Hepatocyte (in vitro differentiated cells): ENCODE measurements around the gene DAAM2. TPM values are rescaled to one million over a fixed set of nuclear protein-coding genes. Genes with fewer than 3 reads are reported as not detected.

Source experiments
- DNase-seq: peaks from one replicate; pipeline ENCODE4 v3.0.0-alpha.2; 2016; ENCODE audit warnings: low spot score
- H2AFZ ChIP-seq: fragments of 200-600 bp; sonication (generic); 2 replicates; pipeline ENCODE4 v1.6.0; 2016; ENCODE audit warnings: antibody characterized with exemption, mild to moderate bottlenecking
- H3K27ac ChIP-seq: fragments of 200-600 bp; sonication (generic); 2 replicates; pipeline ENCODE4 v1.5.1; 2016; ENCODE audit warnings: mild to moderate bottlenecking
- H3K27me3 ChIP-seq: fragments of 200-600 bp; sonication (generic); 2 replicates; pipeline ENCODE4 v1.6.1; 2016
- H3K36me3 ChIP-seq: fragments of 200-600 bp; sonication (generic); replicated peaks from 2 replicates; pipeline ENCODE4 v1.5.1; 2016; ENCODE audit warnings: low read depth; ENCODE audit not compliant: insufficient read depth
- H3K4me1 ChIP-seq: fragments of 200-600 bp; sonication (generic); 2 replicates; pipeline ENCODE4 v1.5.1; 2016; ENCODE audit warnings: mild to moderate bottlenecking, moderate library complexity; ENCODE audit not compliant: insufficient read depth
- H3K4me2 ChIP-seq: fragments of 200-600 bp; sonication (generic); 2 replicates; pipeline ENCODE4 v1.6.0; 2016
- H3K4me3 ChIP-seq: fragments of 200-600 bp; sonication (generic); 2 replicates; pipeline ENCODE4 v1.5.1; 2016; ENCODE audit warnings: mild to moderate bottlenecking
- H3K79me2 ChIP-seq: fragments of 200-600 bp; sonication (generic); 2 replicates; pipeline ENCODE4 v1.6.0; 2017; ENCODE audit warnings: mild to moderate bottlenecking
- H3K9me2 ChIP-seq: fragments of 200-600 bp; sonication (generic); replicated peaks from 2 replicates; pipeline ENCODE4 v1.6.0; 2017; ENCODE audit warnings: mild to moderate bottlenecking; ENCODE audit not compliant: insufficient read depth
- H3K9me3 ChIP-seq: fragments of 200-600 bp; sonication (generic); 2 replicates; pipeline ENCODE4 v1.5.1; 2016; ENCODE audit warnings: low read depth, mild to moderate bottlenecking
- H4K20me1 ChIP-seq: fragments of 200-600 bp; sonication (generic); 2 replicates; pipeline ENCODE4 v1.6.0; 2016; ENCODE audit warnings: mild to moderate bottlenecking; ENCODE audit not compliant: insufficient read depth, poor library complexity, severe bottlenecking
- CTCF ChIP-seq: fragments of 200-600 bp; sonication (generic); IDR thresholded peaks from 2 replicates; pipeline ENCODE4 v1.5.1; 2016; ENCODE audit warnings: antibody characterized with exemption, mild to moderate bottlenecking; ENCODE audit not compliant: poor library complexity
- EZH2 ChIP-seq: fragments of 200-600 bp; sonication (generic); IDR thresholded peaks from 2 replicates; pipeline ENCODE4 v1.6.1; 2016; ENCODE audit warnings: antibody characterized with exemption, mild to moderate bottlenecking, borderline replicate concordance
- EZH2phosphoT487 ChIP-seq: fragments of 200-600 bp; sonication (generic); IDR thresholded peaks from one replicate; pipeline ENCODE4 v1.6.1; 2018; ENCODE audit warnings: antibody characterized with exemption, mild to moderate bottlenecking, low read depth, moderate library complexity; ENCODE audit not compliant: unreplicated experiment, severe bottlenecking
- WGBS: methylation state at CpG from one replicate; pipeline ENCODE4 v1.1.6; 2016; ENCODE audit warnings: low lambda C conversion rate; ENCODE audit errors: missing lambda C conversion rate; 5-methylcytosine and 5-hydroxymethylcytosine counted together
- polyA plus RNA-seq: library from polyadenylated mRNA; unstranded; fragments of >200 nt; fragmentation: Nextera tagmentation; extraction: Ambion mirVana; gene quantifications from 2 replicates; pipeline ENCODE4 v1.2.1, GENCODE V29; 2016
- total RNA-seq: library from RNA; depleted of rRNA; stranded (reverse); fragments of >200 nt; gene quantifications from 2 replicates; pipeline ENCODE4 v1.2.3, GENCODE V29; 2014

DAAM2 gene
- total and polyA plus RNA-seq, 2 experiments from 2014 or later = 11.7 to 15.1 TPM

GRCh38 chr6:39925191-39925930, 133.2 kb downstream of the DAAM2 start:
- Histone ChIP-seq H3K4me2 (no peak overlapping the region), H3K36me3 (no peaks in the 10 kb centered on the region), H3K27ac (no peak overlapping the region), H3K27me3 (no peaks in the 10 kb centered on the region), H4K20me1 (no peaks in the 10 kb centered on the region), H3K4me3 (no peak overlapping the region), H3K9me3 (no peaks in the 10 kb centered on the region), H3K4me1 (peaks cover 3% of the 10 kb centered on the region), H2AFZ (no peak overlapping the region), H3K9me2 (no peaks in the 10 kb centered on the region), H3K79me2 (no peaks in the 10 kb centered on the region)
- WGBS = 97% methylated on average over 22 of the region's 22 CpGs
- no peak for DNase-seq
- TF ChIP-seq CTCF (no peak), EZH2phosphoT487 (no peak), EZH2 (no peak)

GRCh38 chr6:39925931-39926290, 133.7 kb downstream of the DAAM2 start:
- Histone ChIP-seq H3K9me2 (no peaks in the 10 kb centered on the region), H3K27me3 (no peaks in the 10 kb centered on the region), H2AFZ (no peak overlapping the region), H3K4me3 (no peak overlapping the region), H3K79me2 (no peaks in the 10 kb centered on the region), H4K20me1 (no peaks in the 10 kb centered on the region), H3K36me3 (no peaks in the 10 kb centered on the region), H3K9me3 (no peaks in the 10 kb centered on the region), H3K4me1 (no peaks in the 10 kb centered on the region), H3K4me2 (no peak overlapping the region), H3K27ac (no peak overlapping the region)
- 98% methylated on average over 3 of the region's 3 CpGs for WGBS
- TF ChIP-seq EZH2phosphoT487 (no peak), CTCF (no peak), EZH2 (no peak)
- DNase-seq = no peak

- Histone ChIP-seq H4K20me1 (no peaks in the 10 kb centered on the region), H3K27me3 (no peaks in the 10 kb centered on the region), H3K4me2 (no peak overlapping the region), H3K4me3 (no peak overlapping the region), H3K27ac (no peak overlapping the region), H3K36me3 (no peaks in the 10 kb centered on the region), H2AFZ (no peak overlapping the region), H3K79me2 (no peaks in the 10 kb centered on the region), H3K4me1 (no peaks in the 10 kb centered on the region), H3K9me3 (no peaks in the 10 kb centered on the region), H3K9me2 (no peaks in the 10 kb centered on the region)
- no peak for DNase-seq
- TF ChIP-seq EZH2 = no peak
- no peak for TF ChIP-seq CTCF
- no peak for TF ChIP-seq EZH2phosphoT487
- WGBS = 86% methylated on average over 3 of the region's 3 CpGs
Observed at GRCh38 chr6:39926668-39927067, 134.5 kb downstream of the DAAM2 start.

- H3K27me3 ChIP-seq = no peaks in the 10 kb centered on the region
- H3K36me3 ChIP-seq = no peaks in the 10 kb centered on the region
- no peaks in the 10 kb centered on the region for H3K9me3 ChIP-seq
- DNase-seq = no peak
- no peak overlapping the region for H3K4me3 ChIP-seq
- no peaks in the 10 kb centered on the region for H3K9me2 ChIP-seq
- H3K4me2 ChIP-seq = no peak overlapping the region
- no peak overlapping the region for H2AFZ ChIP-seq
- TF ChIP-seq EZH2phosphoT487 (no peak), CTCF (no peak), EZH2 (no peak)
- no peak overlapping the region for H3K27ac ChIP-seq
- WGBS = 95% methylated on average over 11 of the region's 11 CpGs
- no peaks in the 10 kb centered on the region for H3K4me1 ChIP-seq
- H4K20me1 ChIP-seq = no peaks in the 10 kb centered on the region
- no peaks in the 10 kb centered on the region for H3K79me2 ChIP-seq
Observed at GRCh38 chr6:39927159-39927558, 135.0 kb downstream of the DAAM2 start.
